Activated CD8-positive, alpha-beta memory T cell treated with anti-CD3 and anti-CD28 coated beads for 48 hours (primary cell): ENCODE results near the gene SERINC5.
"Not testable (repeated sequence)": the region's sequence is repeated elsewhere in the genome, so short reads cannot be mapped to it uniquely, and the experiment has no call there.

Experiments
- DNase-seq, 3 experiments: peaks; one replicate each; pipeline ENCODE4 v3.0.0-alpha.2; 2020; ENCODE audit warnings: low read depth in 2 of 3, low spot score in 2 of 3

The SERINC5 gene

DNA sequence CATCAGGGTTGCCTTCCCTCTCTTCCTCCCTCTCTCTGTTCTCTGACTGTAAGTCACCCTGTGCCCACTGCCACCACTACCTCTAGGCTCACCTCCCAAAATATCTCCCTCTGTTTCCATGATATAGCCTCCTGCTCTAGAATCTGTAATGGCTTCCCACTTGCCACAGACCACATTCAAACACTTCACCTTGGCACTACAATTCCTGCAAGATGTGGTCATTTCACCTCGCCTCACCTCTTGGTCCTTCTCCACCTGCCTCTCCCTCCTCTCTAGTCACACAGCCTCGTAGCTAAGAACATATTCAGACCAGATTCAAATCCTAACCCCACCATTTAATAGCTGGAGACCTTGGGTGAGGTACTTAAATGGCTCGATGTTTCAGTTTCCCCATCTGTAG is 56.9 kb downstream of the SERINC5 start:
- no peak for DNase-seq

DNA sequence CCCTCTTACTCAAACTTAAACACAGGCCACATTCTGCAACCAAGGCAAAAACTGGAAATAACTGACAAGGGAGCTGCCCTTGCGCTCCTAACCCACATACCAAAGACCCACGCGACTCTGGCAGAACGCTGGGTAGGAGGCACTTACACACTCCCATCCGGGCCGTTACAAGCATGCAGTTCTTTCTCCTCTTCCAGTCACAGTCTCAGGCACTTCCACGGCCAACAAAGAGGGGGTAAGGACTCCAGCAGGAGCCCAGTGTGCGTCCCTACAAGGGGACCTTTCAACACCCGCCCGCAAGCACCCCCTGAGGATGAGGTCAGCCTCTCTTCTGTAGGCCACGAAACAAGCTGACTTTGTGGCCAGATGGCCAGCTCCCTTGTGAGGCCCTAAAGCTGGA is 57.4 kb downstream of the SERINC5 start:
- DNase-seq, result no peak

DNA sequence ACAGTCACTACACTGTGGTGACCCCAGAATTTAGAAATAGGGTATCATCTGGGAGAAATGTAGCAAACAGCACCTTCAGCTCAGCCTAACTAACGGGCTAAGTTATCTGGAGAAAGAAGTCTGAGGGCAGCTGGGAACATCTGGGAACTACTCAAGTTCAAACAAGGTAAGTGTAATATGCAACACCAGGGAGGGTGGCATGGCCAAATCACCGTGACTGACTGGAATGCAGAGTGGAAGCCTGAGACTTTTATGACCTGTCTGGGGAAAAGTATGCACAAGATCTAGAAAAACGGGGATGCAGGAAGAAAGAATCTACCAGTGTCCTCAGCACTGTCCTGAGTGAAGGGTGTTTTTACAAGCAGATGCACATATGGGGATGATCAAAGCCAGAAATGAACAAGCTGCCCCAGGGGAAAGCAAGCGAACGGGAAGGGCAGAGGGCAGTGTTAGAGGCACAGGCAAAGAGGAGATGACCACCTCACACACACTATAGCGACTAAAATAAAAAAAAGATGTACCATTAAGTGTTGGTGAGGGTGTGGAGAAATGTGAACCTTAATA is 59.9 kb downstream of the SERINC5 start:
- DNase-seq, result no peak

DNA sequence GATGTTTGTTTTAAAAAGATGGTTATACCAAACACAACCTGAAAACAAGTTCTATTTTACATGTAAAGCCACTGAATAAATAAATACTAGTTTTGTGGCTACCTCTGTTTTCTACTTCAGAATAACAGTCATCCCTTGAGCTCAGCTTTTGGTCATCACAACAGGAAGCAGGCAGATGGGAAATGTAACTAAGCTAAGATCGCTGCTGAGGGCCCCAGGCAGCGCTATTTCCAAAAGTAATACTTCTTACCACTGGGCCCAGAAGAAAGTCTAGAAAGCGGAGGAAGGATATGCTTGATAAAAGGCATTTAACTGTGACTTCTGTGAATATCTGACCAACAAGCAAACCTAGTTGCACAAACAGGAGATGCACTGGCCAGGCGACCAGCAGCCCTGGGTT is 61.4 kb downstream of the SERINC5 start:
- no peak for DNase-seq

DNA sequence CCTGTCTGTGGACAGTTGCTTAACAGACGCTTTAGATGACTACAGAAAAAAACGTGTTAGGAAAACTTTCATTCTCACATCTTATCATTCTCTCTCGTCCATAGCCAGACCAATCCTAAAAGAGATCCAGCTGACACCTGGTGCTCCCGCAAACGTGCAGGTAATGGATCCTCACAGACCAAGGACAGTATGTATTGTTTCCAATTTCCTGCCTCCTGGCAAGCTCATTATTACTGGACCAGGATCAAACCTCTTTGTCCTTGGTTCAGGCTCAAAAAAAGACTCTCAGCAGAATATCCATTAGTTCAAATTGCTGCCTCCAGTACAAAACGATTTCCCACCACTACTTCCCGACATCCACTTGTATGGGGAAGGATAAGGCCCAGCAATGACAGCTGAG is 62.4 kb downstream of the SERINC5 start:
- DNase-seq, result no peak

DNA sequence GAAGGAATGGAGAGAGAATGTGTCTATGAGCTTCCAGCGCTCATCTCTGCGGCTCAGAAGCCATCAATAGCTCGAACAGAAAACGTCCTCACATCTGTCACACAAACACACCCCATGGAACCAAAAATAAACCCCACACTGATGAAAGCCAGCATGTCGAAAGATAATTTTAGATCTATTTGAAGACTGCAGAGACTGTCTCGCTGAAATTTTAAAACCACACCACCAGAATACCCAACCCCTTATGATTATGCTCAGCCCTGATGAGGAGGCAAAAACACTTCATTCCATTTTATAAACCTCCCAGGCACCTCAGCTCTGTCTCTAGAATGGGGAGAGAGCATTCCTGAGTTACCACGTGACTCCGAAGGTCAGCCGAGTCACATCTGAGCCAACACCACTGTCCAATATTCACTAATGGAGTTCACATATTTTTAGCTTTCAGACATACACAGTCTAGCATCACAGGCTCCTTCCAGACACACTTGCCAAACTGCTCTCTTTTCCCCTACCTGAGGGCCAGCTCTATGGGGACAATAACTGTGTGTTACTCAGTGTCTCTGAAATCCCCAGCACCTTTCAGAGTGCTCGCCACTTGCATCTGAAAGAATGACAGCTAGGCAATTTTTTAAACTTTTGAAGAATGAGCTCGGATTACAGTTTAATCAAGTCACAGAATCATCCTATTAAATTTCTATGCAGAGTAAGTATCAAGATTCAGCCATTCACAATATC is 63.2 kb downstream of the SERINC5 start:
- no peak for DNase-seq

DNA sequence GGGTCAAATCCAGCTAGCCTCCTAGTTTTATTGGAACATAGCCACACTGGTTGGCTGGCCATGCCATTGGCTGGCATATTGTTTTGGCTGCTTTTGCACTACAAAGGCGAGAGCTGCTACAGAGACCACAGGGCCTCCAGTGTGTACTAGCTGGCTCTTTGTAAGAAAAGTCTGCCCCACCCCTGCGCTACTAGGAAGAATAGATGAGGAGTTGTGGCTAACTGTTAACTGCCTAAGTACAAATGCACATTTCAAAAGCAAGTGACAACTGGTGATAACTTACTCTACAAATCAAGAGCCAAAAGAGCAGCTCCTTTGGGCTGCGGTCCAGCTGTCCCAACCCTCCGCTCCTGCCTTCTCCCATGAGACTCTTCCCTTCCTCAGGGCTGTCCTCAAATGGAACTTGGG is 63.9 kb downstream of the SERINC5 start:
- DNase-seq, result no peak

DNA sequence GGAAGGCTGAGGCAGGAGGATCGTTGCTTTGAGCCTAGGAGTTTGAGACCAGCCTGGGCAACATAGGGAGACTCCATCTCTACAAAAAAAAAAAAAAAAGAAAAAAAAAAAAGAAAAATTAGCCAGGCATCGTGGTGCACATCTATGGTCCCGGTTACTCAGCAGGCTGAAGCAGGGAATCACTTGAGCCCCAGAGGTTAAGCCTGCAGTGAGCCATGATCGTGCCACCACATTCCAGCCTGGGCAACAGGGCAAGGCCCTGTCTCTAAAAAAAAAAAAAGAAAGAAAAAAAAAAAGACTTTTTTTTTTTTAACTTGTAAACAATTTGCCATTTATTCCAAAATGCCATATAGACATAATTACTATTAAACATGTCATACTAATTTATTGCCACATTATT is 64.5 kb downstream of the SERINC5 start:
- DNase-seq, result no peak

DNA sequence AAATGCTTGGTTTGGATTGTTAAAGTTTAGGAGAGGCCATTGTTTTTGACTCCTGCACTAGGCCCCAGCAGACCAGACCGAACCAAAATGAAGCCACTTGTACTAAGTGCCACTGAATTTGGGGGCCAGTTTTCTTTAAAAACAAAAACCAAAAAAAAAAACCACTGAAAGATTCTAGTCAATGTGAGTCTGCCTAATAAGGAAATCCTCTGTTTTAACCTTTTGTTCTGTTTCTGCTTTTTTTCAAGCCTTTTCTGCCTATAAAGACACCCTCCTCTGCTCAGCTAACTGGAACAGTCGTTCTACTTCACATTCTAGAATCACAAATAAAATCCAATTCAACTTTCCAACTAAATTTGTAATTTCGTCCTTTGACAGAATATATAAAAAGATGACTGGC is 64.9 kb downstream of the SERINC5 start:
- DNase-seq, result no peak

DNA sequence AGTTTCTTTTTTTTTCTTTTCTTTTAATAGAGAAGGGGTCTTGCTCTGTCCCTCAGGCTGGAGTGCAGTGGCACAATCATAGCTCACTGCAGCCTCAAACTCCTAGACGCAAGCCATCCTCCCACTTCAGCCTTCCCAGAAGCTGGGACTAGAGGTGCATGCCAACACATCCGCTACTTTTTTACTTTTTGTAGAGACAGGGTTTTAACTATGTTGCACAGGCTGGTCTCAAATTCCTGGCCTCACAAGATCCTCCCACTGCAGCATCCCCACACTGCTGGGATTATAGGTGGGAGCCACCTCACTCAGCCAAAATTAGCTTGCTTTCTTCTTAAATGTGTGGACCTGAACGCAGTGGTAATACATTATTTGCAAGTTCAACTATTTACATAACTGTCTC is 66.1 kb downstream of the SERINC5 start:
- no peak for DNase-seq

DNA sequence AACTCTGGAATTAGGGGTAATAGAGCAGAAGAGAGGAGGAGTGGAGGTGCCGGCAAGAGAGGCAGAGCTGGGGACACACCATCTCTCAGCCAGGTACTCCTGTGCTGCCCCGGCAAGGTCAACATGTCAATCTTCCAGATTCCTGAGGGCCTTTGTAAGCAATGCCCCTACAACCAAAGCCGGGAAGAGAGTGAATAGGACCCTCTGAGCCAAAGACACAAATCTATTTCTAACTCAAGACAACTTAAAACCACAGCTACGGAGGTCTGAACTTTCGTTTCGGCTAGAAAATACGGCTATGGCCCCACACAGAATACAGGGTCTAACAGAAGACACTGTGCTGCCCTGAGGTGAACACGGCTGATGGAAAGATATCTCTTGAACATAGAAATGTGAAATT is 66.6 kb downstream of the SERINC5 start:
- no peak for DNase-seq

DNA sequence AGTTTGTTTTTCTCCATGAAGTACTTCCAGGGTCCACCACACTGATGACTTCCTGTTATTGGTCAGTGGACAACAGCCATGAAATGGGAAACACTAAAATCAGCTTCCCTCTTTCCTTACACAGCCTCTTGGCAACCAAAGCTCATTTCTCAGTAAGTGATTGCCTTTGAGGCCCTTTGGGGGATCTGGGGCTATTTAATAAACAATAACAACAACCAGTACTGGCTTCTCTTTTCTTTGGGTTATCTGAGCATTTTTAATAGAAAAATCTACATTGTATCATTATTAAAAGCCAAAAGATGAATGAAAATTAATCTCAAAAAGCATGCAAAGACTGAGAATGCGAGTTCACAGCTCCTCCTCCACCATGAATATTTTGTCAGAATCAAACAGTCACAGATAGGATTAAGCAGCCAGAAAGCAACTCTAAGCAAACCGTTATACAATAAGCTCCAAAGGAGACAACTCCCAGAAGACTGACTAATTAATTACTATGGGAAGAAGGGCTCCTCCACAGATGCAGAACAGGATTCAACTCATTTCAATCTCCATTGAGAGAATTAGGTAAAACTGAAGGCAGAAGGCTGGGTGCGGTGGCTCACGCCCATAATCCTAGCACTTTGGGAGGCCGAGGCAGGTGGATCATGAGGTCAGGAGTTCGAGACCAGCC is 68.3 kb downstream of the SERINC5 start:
- no peak for DNase-seq

DNA sequence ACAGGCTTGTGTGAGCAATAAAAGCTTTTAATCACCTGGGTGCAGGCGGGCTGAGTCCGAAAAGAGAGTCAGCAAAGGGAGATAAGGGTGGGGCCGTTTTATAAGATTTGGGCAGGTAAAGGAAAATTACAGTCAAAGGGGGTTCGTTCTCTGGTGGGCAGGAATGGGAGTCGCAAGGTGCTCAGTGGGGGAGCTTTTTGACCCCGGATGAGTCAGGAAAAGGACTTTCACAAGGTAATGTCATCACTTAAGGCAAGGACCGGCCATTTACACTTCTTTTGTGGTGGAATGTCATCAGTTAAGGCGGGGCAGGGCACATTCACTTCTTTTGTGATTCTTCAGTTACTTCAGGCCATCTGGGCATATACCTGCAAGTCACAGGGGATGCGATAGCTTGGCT is 70.3 kb downstream of the SERINC5 start:
- not testable (repeated sequence) for DNase-seq

DNA sequence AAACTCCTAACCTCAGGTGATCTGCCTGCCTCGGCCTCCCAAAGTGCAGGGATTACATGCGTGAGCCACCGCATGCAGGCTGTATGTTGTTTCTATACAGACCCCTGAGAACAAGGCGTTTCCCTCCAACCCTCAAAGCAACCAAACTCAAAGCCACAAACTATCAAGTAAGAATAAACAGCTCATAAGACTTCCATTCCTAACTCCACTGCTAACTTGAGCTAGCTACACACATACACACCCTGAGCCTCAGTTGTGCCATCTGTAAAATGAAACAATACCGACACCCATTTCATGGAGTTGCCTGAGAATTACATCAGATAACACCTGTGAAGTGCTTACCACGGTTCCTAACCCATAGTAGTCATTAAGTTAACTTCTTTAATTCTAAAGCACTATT is 70.8 kb downstream of the SERINC5 start:
- DNase-seq, result no peak

DNA sequence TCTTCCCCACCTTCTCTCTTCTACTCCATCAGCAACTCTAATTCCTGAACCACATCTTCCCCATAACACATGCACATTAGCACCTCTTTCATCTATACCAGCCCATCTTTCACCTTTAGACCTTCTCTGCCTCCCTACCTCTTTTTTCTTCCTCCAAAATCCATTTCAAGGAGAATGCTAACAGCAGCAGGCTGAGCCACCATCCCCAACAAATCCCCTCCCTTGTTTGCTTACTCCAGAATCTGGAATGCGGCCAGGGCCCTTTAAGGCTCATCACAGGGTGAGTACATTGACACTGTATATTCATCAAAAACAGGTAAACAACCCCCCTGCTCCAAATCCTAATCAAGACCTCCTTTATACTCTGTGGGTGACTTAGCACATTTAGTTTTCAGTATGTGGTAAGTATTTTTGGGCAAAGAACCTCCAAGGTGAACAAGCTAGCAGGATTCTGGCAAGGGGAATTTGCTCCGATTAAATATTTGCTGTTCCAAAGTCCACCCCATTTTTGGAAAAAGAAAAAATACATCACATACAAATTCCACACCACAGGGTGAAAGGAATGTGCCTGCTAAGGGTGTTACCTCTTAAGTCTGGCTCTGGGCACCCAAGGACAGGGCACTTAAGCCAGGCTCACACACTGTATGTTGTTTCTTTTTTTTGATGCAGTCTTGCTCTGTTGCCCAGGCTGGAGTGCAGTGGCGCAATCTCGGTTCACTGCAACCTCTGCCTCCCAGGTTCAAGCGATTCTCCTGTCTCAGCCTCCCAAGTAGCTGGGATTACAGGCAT is 71.4 kb downstream of the SERINC5 start:
- DNase-seq, result no peak

DNA sequence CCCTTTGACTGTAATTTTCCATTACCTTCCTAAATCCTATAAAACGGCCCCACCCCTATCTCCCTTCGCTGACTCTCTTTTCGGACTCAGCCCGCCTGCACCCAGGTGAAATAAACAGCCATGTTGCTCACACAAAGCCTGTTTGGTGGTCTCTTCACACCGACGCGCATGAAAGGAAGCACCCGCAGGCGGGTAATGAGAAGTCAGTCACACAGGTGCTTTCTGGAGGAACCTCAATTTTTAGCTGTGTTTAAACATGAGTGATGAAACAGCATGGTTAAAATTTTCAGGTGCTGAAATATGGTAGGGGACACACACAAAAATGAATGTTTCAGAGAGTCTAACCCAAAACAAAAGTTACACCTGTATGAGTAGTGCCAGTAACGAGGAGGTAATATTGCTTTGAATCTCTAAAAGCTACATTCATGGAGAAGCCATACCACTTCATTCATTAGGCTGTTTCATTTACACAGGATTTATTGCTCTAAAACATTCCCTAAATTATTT is 72.1 kb downstream of the SERINC5 start:
- not testable (repeated sequence) for DNase-seq

DNA sequence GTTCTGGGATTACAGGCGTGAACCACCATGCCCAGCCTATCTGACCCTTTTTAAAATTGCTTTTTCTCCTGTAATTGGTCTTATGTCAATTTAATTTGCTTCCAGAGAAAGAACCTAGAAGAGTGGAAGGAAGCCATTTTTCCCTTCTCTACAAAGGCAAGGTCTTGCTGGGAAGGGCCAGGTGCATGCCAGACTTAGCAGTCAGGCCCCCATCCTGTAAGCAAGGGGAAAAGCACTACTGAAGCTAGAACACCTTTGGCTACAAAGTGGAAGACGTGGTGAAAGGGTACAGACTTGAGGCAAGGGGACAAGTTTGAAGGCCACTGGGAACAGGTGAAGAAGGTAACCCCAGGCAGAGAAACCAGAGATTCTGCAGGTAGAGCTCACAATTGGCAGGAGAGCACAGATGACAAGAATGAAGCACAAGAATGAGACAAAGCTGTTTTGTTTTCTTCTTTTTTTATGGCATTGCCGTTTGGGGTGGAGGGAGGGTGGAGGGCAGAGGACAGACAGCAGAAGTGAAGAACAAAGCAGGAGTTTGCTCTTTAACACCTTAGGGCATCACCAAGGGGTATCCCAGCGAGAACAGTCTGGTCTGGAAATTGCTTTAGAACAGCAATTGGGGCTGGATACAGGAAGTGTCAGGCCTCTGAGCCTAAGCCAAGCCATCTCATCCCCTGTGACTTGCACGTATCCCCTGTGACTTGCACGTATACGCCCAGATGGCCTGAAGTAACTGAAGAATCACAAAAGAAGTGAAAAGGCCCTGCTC is 72.9 kb downstream of the SERINC5 start:
- no peak for DNase-seq

DNA sequence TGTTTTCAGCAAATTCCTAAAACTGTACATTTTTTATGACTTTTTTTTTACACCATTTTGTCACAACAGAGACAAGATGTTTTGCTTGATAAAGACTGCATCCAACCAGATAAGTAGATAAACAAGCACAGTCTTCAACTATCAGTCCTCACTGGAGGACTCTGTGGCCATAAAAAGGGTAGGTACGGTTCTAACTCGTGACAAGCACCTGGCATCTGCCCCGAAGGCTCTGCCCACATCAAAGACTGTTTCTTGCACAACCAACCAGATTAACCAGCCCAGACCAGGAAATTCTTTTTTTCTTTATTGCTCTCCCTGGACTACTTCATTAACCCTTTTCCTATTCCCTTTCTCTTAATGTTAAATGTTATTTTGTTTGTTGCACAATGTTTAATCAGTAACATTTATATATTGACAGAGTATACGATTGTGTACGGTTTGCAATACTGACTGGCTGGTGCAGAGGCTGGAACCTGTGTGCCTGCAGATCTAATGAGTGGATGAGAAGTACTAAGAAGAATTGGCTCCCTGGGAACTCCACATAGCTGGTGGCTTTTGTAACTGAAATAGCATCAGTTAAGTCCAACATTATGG is 74.1 kb downstream of the SERINC5 start:
- no peak for DNase-seq

DNA sequence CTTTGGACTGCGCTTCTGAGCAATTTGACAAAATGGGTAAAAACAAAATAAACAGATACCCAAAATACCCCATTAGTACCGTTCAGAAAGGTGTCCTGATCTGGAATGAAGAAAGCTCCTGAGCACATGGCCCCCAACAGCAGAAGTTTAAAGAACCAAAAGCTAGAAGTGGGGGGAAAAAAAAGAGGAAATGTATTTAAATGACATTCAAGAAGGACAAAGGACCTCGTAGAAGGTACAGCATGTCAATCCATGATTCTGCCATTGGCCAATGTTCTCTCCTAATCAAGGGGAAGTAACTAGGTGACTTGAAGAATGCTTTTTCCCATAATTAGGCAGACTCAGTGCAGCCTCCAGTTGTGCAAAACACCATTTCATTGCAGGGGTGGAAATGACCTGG is 78.6 kb downstream of the SERINC5 start:
- DNase-seq, result no peak

DNA sequence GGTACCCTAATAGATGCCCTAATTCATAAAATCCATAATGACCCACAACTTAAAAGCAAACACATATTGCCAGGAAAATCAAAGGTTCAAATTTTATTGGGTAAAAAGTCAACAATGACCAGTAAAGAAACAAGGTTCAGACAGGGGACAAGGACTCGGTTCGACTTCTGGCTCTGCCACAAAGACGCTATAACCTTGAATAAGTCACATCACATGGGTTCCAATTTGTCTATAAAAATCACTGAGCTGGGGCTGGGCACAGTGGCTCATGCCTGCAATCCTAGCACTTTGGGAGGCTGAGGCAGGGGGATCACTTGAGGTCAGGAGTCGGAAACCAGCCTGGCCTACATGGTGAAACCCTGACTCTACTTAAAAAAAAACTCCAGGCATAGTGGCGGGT is 80.5 kb downstream of the SERINC5 start:
- no peak for DNase-seq

DNA sequence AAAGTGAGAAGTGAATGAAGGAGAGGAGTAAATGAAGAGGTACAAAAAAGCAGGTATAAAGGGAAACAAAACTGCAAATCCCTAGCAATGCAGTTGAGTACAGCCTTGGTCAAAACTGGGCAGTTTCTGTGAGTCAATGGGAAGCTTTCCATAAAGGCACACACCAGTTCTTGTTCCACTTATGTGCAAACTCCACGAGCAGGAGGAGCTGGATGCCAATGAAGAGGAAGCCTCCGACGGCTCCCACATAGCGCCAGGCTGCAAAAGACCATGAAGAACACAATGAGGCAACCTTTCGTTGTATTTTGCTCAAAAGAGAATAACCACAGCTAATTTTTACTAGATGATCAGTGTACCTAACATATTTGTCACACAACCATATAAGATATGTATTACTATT is 81.1 kb downstream of the SERINC5 start:
- no peak for DNase-seq
